ENCODE results near the gene DLGAP5.

DLGAP5 gene

DNA sequence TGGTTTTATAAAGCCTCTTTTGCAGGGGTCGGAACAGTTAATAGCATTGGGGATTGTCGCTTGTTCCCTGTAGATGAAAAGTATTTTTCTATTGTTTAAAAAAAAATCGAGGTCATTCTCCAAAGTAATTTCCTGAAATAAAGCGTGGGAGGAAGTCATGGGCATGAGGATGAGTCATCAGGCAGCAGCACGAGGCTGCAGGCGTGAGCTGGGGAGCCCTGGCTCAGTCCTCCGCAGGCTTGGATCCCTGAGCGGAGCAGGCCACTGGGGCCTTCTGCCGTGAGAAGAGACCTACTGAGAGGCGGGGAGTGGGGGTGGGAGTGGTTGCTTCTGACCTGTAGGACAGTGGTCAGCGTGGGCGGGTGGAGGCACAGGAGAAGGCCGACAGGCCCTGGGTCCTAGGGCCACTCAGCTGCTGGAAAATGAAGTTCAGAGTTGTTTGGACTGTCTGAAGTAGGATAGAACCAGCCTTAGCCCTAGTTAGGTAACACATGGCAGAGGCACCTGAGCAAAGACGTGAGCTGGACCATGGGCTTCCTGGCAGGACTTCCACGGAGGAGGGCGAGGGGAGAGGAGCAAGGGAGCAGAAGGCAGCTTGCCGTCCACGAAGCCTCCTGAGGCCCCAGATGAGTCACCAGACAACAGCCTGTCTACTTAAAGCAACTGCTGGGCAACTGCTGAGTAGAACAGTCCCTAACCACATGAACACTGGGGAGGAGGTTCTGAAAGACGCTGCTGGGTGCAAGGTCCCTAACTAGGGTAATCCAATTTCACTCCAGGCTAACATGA is 83.4 kb downstream of the DLGAP5 start:
- no peak for DNase-seq

DNA sequence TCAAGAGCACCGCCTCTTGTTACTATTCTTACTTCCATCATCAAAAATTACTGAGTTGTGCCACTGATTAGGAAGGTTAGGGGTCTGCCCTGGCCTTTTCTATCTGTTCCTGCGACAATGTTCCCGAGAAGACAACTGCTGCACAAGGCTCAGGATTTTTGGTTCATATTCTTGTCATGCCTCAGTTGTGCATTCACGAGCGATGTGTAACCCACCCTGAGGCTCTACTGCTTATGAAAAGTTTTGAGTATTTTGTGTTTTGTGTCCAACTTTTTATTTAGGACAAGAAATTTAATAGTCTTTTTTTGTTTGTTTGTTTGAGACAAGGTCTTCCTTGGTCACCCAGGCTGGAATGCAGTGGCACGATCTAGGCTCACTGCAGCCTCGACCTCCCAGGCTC is 85.4 kb downstream of the DLGAP5 start:
- no peak for DNase-seq

DNA sequence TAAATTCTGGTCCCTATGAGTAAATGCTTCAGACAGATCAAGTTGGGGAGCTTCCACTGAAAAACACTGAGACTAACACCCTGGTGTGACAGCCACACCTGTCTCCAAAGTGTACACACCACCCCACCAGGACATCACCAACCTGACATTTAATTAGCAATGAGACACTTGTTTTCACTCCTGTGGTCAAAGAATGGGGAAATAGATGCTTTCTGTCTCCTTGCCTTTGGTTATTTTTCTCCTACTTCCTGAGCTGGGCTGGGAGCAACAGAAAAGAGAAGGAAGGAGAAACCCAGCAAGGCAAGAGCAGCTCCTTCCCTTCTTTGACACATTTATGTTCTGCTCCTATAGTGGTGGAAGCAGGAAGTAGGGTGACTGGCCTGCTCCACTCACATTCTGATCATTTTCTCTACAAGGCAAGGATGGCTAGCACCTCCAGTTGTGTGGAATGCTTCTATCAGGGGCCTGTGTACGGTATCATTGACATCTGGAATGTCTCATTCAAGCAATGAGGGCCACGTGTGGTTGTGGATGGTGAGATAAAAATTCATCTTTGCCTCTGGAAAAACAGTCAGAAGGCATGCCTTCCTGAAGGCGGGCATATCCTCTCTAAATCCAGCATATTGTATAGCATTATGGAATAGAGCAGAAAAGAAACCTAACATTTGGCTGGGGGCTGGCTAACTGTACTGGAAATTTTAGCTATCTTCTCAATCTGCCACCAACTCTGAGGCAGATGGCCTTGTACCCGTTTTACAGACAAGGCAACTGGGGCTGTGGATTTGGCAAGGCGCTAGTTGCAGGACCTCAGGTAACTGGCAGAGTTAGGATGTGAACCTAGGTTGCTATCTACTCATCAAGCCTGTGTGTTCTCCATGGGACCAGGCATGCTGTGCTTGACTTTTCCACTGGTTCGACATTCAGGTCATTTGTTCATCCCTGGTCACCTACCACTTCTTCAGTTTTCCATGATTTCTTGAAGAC is 87.1 kb downstream of the DLGAP5 start:
- no peak for DNase-seq

DNA sequence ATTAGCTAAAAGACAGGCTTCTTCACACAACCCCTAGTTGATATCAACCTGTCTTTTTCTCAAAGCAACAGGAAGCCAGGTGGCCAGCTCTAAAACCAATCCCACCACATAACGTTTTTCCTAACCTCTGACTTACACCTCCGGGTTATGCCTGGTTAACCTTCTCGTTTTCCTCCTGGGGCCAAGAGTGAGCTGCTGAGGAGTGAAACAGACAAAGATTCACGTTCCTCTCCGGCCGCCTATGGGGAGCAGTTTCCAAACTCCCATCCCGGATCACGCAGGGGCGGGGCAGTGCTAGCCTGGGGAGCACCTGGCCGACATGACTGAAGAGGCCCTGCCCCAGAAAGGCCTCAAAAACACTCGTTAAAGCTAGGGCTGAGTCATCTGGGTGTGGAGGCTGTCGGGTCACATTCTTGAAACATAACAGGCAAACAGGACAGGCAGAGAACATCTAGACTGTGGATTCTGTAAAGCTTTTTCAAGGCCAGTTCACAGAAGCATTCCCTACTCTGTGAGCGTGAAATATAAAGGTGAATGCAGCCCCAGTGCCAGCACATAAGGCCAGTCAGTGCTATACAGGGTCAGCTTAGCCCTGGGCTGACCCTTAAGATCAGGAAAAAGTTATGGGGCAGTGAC is 88.3 kb downstream of the DLGAP5 start:
- no peak for DNase-seq

DNA sequence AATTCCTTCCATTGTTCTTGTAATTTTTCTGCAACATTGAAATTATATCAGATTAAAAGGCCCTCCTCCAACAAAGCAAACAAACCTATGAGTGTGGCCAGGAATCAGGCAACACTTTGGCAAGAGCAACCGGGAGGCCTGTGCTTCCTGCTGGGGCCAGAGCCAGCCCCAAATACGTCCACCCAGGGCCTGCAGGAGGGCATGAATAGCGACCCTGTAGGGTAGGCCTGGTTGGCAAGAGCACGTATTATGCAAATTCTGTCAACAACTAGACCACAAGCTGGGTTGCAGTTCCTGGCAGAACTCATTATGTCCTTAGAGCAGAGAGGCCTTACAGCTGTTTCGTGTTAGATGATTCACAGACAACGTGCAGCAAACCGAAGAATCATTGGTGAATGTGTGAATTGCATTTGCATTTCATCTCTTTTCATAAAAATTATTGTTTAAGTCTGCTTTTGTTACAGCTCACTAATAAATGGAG is 89.2 kb downstream of the DLGAP5 start:
- peak; percentile 47 for DNase-seq

DNA sequence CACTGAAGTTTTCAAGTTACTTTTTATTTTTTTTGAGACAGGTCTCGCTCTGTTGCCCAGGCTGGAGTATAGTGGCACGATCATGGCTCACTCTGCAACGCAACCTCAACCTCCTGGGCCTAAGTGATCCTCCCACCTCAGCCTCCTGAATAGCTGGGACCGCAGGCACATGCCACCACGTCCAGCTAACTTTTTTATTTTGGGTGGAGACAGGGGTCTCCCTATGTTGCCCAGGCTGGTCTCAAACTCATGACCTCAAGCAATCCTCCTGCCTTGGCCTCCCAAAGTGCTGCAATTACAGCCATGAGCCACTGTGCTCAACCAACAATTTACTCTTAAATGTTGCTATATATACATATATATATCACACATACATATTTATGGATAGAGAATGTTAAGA is 89.7 kb downstream of the DLGAP5 start:
- DNase-seq: no peak

DNA sequence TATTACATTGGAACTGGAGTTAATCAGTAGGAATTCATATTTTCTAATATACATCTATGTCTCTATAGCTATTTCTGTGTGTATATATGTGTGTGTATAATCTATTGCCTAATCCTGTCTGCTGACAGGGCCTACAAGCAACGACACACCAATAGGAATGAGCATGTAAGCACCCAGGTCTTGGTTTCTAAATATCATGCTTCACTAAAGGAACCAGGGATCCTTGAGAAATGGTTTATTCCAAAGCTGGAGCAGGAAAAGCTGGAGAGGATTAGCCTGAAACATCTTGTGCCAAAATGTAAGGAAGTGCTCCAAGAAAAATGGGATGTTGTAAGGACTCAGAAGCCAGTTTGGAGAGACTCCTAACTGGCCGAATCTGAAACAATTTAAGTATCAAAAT is 91.6 kb downstream of the DLGAP5 start:
- DNase-seq: no peak

DNA sequence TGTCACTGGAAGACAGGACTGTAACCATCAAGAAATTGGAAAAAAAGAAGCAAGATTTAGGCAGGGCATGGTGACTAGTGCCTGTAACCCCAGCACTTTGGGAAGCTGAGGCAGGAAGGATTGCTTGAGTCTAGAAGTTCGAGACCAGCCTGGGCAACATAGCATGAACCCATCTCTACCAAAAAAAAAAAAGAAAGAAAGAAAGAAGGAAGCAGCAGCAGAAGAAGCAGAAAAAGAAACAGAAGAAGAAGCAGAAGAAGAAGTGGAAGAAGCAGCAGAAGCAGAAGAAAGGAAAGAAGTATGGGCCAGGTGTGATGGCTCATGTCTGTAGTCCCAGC is 92.9 kb downstream of the DLGAP5 start:
- DNase-seq: no peak
